ENCODE measurements around the gene LRRN4CL.
"Not testable (repeated sequence)": the region's sequence is repeated elsewhere in the genome, so short reads cannot be mapped to it uniquely, and the experiment has no call there.

The LRRN4CL gene

GRCh38 chr11:62689421-62690183 is at the start of gene LRRN4CL:
TSS of gene LRRN4CL (minus strand) at chr11:62689530. CDS start at chr11:62688508, 1,022 bp downstream.
- DNase-seq = no peak

GRCh38 chr11:62737196-62737595 is 47.9 kb upstream of the LRRN4CL start:
- no peak for DNase-seq

DNA sequence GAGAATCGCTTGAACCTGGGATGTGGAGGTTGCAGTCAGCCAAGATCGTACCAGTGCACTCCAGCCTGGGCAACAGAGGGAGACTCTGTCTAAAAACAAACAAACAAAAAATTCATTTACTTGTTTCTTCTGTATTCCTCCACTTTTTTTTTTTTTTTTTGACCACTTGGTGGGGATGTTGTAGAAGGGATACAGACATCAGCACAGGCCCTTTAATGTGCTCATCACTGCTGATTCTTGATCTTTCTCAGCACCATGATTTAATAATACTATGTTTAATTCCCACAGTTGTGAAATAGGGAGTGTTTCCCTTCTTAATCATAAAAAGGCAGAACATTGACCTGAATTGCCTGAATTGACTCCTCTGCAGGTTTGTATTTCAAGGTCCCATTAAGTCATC is 43.5 kb upstream of the LRRN4CL start:
- DNase-seq = no peak

DNA sequence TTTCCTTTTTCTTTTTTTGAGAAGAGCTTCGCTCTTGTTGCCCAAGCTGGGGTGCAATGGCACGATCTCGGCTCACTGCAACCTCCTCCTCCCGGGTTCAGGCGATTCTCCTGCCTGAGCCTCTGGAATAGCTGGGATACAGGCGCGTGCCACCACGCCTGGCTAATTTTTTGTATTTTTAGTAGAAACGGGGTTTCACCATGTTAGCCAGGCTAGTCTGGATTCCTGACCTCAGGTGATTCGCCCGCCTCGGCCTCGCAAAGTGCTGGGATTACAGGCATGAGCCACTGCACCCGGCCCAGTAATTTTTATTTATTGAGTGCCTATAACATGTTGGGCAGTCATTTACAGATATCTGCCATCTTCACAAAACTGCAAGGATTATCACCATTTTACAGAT is 40.7 kb upstream of the LRRN4CL start:
- not testable (repeated sequence) for DNase-seq

DNA sequence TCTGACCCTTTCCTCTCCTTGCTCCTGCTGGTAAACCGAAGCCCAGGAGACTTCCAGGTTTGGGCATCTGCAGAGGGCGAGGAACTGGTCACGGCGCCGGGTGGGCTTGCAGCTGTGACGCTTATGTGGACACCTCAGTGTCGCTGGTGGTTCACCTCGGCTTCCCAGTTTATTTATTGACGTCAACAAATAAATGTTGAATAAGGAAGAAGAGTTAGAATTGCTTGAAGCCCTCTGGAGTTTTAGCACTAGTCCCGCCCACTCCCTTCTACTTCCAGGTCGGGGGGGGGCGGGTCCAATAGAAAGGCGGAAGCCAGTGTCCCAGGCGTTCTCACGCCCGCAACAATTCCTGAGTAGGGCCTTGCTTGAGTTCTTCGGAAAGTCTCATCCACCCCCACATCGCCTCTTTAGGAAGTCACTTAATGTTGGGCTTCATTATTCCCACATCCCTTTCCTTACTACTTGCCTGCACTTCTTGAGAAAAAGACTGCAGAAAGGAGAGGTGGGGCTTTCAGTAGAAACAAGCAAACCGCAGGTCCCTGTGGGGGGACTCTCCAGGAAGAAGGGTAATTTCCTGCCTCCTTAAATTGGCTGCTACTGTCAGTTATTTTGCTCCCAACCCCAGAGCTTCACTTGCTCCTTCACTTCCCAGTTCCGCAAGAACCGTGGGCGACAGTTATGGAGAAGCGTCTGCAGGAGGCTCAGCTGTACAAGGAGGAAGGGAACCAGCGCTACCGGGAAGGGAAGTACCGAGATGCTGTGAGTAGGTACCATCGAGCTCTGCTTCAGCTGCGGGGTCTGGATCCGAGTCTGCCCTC is 39.0 kb upstream of the LRRN4CL start, which contains the start of gene TTC9C:
Gene TTC9C, plus strand, starts transcription at position 316 of the 818 bp plus-strand sequence. Its CDS starts 363 bp downstream, at position 679.
- peak; percentile 78 for DNase-seq

- peak; percentile 66 for DNase-seq
Observed at GRCh38 chr11:62727872-62728170, 38.5 kb upstream of the LRRN4CL start.

DNA sequence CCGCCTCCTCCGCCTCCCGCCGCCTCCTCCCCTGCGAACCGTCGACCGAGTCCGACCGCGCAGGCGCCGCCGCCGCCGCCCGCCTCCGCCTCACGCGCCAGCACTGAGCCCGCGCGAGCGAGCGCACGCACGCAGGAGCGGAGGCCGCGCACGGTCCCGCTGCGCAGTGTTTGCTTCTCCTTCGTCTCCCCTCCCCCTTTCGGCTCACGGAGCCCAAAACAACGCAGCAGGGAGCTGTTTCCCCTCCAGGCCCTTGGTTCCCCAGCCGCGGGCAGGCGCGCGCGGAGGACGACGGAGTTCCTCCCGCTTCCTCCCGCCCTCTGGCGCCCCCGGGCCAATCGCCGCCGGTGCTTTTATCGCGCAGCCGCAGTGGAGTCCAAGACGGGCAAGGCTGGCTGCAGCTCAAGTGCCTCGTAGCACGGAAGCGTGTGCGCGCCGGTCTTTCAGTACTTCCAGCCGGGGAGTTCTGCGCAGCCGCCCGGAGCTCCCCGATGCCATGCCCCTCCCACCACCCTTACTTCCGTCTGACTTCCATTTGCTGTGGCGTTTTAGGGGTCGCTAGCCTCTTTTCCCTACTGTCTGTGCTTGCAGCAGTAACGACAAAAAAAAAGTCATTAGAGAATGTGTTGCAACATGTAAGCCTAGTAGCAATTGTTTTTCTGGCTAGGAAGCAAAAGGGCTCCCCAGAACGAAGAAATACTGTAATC is 38.0 kb upstream of the LRRN4CL start, which contains the start of gene HNRNPUL2:
Gene HNRNPUL2, minus strand, starts transcription at position 293 of the 707 bp plus-strand sequence. CDS start 301 bp downstream, outside the sequence.
- DNase-seq = peak; percentile 96

DNA sequence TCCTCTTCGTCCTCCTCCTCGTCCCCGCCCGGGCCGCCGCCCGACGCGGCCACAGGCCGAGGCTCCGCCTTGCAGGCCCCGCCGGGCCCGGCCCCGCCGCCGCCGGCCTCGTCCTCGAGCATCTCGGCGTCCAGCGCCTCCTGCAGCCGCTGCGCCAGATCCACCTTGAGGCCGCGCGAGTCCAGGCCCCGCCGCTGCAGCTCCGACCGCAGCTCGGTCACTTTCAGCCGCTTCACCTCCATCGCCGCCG is 37.5 kb upstream of the LRRN4CL start:
- DNase-seq = no peak

DNA sequence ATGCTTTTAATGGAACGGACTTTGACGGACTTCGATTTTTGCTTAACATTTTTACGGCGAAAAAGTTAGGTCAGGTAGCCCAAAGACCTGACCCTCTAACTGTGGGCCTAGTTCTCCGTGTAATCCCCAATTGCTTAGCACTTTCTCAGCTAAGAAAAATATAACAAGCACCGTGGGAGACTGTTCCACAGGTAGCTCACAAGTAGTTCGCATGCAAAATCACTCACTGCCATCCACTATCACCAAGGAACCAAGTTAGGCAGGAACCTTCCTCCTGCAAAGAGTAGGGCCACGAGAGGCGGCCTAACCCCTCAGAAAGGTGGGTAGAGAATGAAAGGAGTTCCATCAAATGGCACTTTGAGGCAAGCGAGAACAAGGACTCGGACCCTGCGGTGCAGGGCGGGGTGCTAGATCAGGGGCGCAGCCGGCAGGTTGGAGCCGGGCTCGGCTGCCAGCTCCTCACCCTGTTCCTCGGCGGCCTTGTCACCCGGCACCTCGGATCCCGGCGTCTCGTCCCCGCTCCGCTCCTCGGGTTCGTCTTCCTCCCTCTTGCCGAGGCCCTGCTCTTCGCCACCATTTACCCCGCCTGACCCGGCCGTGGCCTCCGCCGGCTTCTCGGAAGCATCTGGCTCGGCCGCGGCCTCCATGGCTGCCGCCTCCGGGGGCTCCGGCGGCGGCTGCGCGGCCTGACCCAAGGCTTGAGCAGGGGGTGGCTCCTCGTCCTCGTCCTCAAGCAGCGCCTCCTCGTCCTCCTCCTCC is 37.0 kb upstream of the LRRN4CL start:
- DNase-seq = no peak

GRCh38 chr11:62725646-62726045 is 36.3 kb upstream of the LRRN4CL start:
- no peak for DNase-seq

DNA sequence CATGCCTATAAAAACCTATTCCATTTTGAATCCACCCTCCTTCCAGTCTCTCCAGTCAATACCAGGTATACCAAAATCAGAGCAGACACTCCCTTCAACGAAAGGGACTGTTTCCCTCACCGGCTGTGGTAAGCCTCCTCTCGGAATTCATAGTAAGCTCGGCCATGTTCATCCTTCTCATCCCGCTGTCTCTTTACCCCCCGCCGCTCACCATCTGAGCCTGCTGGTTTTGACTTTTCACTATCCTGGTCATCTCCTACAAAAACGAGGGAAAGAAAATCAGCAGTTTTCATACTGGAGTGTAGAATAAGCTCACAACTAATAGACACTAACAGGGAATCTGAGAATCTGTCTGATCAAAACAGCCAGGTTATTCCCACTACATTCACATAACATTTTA is 34.8 kb upstream of the LRRN4CL start:
- no peak for DNase-seq

DNA sequence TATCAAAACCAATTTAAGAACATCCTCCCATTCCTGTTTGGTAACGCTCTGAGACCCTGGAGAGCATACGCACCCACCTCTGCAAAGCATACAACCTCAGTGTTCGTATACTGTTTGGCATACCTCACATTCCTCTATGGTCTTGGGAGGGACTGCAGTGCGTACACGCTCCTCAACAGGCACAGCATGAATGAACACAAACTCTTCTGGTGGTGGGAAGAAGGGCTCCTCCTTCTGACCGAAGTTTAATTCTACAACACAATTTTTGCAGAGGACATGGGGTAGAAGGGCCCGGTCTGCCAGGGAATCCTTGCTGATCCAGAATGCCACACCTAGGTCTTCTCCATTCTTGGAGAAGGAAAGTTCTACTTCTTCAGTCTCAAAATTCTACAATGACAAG is 32.7 kb upstream of the LRRN4CL start:
- DNase-seq = no peak

- DNase-seq = no peak
Observed at GRCh38 chr11:62719302-62719978, 30.1 kb upstream of the LRRN4CL start.

GRCh38 chr11:62716816-62717215 is 27.5 kb upstream of the LRRN4CL start:
- no peak for DNase-seq

GRCh38 chr11:62716206-62716605 is 26.9 kb upstream of the LRRN4CL start:
- DNase-seq = no peak

DNA sequence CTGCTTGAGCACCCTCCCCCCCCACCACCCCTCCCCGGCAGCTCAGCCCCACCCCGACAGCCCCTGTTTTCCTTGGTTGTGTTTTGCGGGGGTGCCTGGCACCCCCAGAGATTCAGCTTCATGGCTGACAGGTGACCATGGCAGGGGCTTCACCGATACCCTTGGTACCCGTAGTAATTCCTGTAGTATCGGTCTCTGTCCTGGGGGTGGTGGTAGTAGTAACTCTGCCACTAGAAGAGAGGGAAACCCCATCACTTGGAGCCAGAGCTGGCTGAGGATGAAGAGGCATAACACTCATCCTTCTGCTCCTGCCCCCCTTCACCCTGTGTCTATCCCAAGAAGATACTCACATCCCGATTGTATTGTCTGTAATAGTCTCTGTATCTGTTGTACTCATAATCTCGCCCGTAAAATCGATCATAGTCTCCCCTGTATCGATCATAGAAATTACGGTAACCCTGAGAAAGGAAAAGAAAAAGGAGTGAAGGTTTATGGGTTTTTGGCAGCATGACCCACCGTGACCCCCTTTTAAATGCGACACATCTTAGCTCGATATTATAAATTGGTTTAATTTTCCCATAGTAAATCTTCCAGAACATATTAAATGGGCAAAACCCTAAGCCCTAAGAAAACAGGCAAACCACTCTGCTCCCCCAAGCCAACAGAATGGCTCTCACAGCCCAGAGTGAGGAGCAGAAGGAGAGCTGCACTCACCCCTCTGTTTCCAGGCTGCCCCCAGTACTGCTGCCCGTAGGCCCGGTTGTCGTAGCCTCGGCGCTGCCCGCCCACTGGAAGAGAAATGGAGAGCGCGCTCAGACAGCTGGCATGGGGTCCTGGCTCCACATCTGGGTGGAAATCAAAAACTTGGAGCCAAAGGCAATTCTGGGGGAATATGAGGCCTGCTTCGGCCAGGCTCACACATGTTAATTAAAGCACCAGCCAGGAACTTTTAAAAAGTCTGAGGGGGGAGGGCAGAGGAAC is 26.1 kb upstream of the LRRN4CL start:
- DNase-seq = no peak

- DNase-seq = no peak
Observed at GRCh38 chr11:62713343-62713742, 24.0 kb upstream of the LRRN4CL start.

DNA sequence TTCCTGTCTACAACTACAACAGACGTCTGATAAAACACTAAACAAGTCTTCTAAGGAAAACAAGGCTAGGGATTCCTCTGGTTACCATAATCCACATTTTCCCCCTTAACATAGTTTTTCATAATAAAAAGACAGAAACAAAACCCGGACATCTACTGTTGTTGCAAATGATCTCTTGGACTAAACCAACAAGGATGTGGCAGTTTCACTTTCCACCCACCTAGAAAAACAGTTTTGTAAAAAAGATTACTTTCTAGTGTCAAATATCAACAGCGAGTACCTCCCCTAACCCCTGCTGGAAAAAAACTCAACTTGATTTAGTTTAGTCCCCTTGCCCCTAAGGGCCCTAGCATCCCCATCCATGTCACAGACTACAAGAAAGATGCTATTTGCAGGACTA is 23.5 kb upstream of the LRRN4CL start:
- DNase-seq = no peak

GRCh38 chr11:62712276-62712812 is 23.0 kb upstream of the LRRN4CL start:
- DNase-seq = no peak

DNA sequence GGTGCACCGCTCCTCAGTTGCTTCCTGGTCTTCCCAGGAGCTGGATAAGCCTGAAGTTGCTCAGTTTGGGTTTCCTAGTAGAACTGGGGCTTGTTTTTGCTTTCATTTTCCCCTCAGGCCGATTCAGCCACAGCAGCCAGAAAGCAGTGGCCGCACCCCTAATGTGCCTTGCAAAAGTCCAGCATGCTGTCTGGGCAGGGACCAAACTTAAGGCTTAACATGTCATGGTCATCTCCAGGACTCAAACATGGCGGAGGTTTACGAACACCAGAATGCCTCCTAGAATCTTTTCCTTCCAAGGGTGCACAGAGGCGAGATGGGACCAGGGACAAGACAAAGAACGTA is 20.6 kb upstream of the LRRN4CL start:
- DNase-seq = no peak

Measured in stimulated activated CD4-positive, alpha-beta T cell treated with anti-CD3 and anti-CD28 coated beads, Interleukin-12 subunit alpha, Interleukin-12 subunit beta, amount 100 ng/mL, for 4 hours (primary cell).